Measurements from ENCODE around the gene PEX26. TPM values are rescaled to one million over a fixed set of nuclear protein-coding genes. Genes with fewer than 3 reads are reported as not detected.
"Not testable (repeated sequence)": the region's sequence is repeated elsewhere in the genome, so short reads cannot be mapped to it uniquely, and the experiment has no call there.

Gene PEX26
- total RNA-seq, 1 donor from 2014 or later, result 35.2 TPM

DNA sequence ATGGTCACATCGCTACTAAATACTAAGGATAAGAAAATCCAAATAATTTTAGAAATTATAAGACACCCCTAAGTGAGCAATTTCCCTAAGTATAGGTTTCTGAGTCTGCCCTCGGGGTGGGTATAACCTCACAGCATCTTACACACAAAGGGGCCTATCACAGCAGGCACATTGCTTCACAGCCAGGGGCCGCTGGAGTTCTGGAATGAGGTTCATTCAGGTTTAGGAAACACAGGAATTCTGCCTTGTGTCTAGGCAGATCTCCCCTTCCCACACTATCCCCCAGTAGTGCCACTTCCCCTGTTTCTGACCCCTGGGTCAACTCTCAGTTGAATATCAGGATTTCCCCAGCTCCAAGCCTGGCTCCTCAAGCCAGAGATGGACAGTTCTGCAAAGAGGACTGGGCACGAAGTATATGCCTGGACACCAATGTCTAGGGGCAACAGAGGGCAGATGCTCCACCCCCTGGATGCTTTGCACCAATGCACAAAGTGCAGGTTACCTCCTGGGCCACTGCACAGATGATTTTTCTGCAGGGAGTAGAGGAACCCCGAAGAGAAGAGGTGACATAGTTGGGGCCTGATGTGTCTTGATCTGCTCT, 44.3 kb downstream of the PEX26 start:
- H3K27ac Mint-ChIP-seq, result no peak overlapping the region
- no peak overlapping the region for H3K4me3 Mint-ChIP-seq
- TF ChIP-seq, protein P1, sequence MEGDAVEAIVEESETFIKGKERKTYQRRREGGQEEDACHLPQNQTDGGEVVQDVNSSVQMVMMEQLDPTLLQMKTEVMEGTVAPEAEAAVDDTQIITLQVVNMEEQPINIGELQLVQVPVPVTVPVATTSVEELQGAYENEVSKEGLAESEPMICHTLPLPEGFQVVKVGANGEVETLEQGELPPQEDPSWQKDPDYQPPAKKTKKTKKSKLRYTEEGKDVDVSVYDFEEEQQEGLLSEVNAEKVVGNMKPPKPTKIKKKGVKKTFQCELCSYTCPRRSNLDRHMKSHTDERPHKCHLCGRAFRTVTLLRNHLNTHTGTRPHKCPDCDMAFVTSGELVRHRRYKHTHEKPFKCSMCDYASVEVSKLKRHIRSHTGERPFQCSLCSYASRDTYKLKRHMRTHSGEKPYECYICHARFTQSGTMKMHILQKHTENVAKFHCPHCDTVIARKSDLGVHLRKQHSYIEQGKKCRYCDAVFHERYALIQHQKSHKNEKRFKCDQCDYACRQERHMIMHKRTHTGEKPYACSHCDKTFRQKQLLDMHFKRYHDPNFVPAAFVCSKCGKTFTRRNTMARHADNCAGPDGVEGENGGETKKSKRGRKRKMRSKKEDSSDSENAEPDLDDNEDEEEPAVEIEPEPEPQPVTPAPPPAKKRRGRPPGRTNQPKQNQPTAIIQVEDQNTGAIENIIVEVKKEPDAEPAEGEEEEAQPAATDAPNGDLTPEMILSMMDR (IDR thresholded peaks at IDR 0.05), result no peak
- CTCF ChIA-PET, result no interaction called here
- POLR2A ChIA-PET, result no interaction called here
- DNase-seq (no peak), ATAC-seq (ENCODE audit: low read depth) (no peak)
- peaks cover 8% of the 10 kb centered on the region for H3K36me3 Mint-ChIP-seq (ENCODE audit: low read depth)
- intact Hi-C loops (cut with micrococcal nuclease), result no loop called here
- no peaks in the 10 kb centered on the region for H3K9me3 Mint-ChIP-seq
- peaks cover 6% of the 10 kb centered on the region for H3K4me1 Mint-ChIP-seq
- no peaks in the 10 kb centered on the region for H3K27me3 Mint-ChIP-seq

DNA sequence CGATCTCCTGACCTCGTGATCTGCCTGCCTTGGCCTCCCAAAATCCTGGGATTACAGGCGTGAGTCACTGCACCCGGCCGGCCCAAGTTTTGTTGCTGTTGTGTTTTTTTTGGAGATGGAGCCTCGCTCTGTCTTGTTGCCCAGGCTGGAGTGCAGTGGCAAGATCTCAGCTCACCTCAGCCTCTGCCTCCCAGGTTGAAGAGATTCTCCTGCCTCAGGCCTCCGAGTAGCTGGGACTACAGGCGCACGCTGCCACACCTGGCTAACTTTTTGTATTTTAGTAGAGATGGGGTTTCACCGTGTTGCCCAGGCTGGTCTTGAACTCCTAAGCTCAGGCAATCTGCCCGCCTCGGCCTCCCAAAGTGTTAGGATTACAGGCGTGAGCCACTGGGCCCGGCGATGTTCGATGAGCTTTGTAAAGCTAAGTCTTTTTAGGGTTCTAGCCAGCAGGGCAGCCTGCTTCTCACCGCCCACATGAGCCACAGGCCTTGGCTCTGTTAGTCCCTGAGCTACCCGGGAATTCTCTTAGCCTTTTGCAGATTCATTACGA, 45.8 kb downstream of the PEX26 start:
- H3K9me3 Mint-ChIP-seq; H3K36me3 Mint-ChIP-seq (ENCODE audit: low read depth); CTCF ChIA-PET; H3K27me3 Mint-ChIP-seq; H3K4me3 Mint-ChIP-seq; DNase-seq; POLR2A ChIA-PET; intact Hi-C loops (cut with micrococcal nuclease); ATAC-seq (ENCODE audit: low read depth); H3K27ac Mint-ChIP-seq; H3K4me1 Mint-ChIP-seq: not testable (repeated sequence)

DNA sequence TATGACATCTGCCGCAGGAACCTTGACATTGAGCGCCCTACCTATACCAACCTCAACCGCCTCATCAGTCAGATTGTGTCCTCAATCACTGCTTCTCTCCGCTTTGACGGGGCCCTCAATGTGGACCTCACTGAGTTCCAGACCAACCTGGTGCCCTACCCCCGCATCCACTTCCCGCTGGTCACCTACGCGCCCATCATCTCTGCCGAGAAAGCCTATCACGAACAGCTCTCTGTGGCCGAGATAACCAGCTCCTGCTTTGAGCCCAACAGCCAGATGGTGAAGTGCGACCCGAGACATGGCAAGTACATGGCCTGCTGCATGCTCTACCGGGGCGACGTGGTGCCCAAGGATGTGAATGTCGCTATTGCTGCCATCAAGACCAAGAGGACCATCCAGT, 48.8 kb downstream of the PEX26 start:
- POLR2A ChIA-PET, result no interaction called here
- H3K4me3 Mint-ChIP-seq, result no peak overlapping the region

DNA sequence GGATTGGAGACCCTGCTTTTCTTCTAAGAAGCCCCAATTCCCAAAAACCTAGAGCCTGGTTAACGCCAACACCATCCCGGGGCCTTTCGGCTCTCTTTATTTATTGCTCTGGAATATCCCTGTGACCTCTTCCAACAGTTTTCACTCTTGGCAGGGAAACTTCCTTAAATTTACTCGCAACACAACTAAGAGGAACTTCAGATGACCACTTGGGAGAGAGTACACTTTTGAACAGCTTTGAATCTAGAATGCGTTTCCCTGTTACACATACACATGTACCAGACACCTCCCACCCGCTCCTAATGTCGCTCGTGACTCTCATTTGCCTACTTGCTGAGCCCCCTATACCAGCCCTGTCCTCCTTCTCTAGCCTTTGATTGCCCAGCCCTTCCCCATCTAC, 52.2 kb downstream of the PEX26 start:
- intact Hi-C loops (cut with micrococcal nuclease), result no loop called here
- H3K9me3 Mint-ChIP-seq, result no peaks in the 10 kb centered on the region
- no peaks in the 10 kb centered on the region for H3K4me1 Mint-ChIP-seq
- ChIA-PET CTCF (no interaction called here), POLR2A (no interaction called here)
- no peak overlapping the region for H3K4me3 Mint-ChIP-seq
- TF ChIP-seq, protein P1 (IDR thresholded peaks at IDR 0.05), result no peak
- no peak overlapping the region for H3K27ac Mint-ChIP-seq
- H3K36me3 Mint-ChIP-seq (ENCODE audit: low read depth), result peaks cover 7% of the 10 kb centered on the region
- H3K27me3 Mint-ChIP-seq, result no peaks in the 10 kb centered on the region
- no peak for DNase-seq
- no peak for ATAC-seq (ENCODE audit: low read depth)

More for the DNA sequence above, 48.8 kb downstream of the PEX26 start:
- CTCF ChIA-PET, result no interaction called here
- Mint-ChIP-seq H3K27ac (no peak overlapping the region), H3K27me3 (no peaks in the 10 kb centered on the region), H3K4me1 (no peaks in the 10 kb centered on the region), H3K9me3 (no peaks in the 10 kb centered on the region), H3K36me3 (ENCODE audit: low read depth) (peaks cover 10% of the 10 kb centered on the region)
- ATAC-seq (ENCODE audit: low read depth) (no peak), DNase-seq (no peak)
- intact Hi-C loops (cut with micrococcal nuclease), result no loop called here
- TF ChIP-seq, protein P1 (IDR thresholded peaks at IDR 0.05), result no peak

DNA sequence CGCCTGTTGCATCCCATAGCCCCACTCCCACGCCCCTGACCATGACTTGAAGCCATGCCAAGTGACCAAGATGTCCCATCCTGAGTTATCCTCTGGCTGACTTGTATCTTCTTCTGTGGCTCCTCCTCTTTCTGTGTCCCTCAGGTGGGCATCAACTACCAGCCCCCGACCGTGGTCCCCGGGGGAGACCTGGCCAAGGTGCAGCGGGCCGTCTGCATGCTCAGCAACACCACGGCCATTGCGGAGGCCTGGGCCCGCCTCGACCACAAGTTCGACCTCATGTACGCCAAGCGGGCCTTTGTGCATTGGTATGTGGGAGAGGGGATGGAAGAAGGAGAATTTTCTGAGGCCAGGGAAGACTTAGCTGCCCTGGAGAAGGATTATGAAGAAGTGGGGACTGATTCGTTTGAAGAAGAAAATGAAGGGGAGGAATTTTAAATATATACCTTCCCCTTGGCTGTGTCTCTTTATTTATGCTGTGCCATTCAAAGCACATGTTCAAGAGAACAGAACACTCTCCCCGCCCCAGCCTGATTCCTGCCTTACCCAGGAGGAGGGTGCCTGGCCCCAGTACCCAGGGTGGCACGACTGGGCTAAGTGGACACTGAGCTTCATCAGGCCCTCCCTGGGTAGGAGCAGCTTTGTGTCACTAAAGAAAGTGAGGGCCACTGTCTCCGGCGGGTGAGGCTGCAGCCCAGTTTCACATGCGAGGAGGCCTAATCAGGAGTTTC, 53.1 kb downstream of the PEX26 start:
- POLR2A ChIA-PET, result no interaction called here
- CTCF ChIA-PET, result no interaction called here
- Mint-ChIP-seq H3K27me3 (no peaks in the 10 kb centered on the region), H3K9me3 (no peaks in the 10 kb centered on the region), H3K27ac (no peak overlapping the region), H3K4me1 (no peaks in the 10 kb centered on the region), H3K36me3 (ENCODE audit: low read depth) (peaks cover 7% of the 10 kb centered on the region), H3K4me3 (no peak overlapping the region)
- TF ChIP-seq, protein P1 (IDR thresholded peaks at IDR 0.05), result no peak
- no peak for ATAC-seq (ENCODE audit: low read depth)
- DNase-seq, result no peak
- intact Hi-C loops (cut with micrococcal nuclease), result no loop called here

All from activated B cell treated with CpG ODN at 0.5 μM for 24 hours (primary cell).